Measurements from ENCODE around the gene RNPEPL1.

The RNPEPL1 gene

GRCh38 chr2:240577281-240578109 is 9.2 kb downstream of the RNPEPL1 start:
- DNase-seq = no peak

GRCh38 chr2:240578110-240578450 is 9.8 kb downstream of the RNPEPL1 start:
- no peak for DNase-seq

- no peak for DNase-seq
Measured at GRCh38 chr2:240578488-240578887, 10.2 kb downstream of the RNPEPL1 start.

GRCh38 chr2:240579071-240579762 is 10.9 kb downstream of the RNPEPL1 start:
- DNase-seq = no peak

GRCh38 chr2:240579771-240580614 is 11.7 kb downstream of the RNPEPL1 start:
- peak; percentile 82 for DNase-seq

GRCh38 chr2:240581811-240582210 is 13.5 kb downstream of the RNPEPL1 start:
- no peak for DNase-seq

GRCh38 chr2:240582781-240583180 is 14.5 kb downstream of the RNPEPL1 start:
- no peak for DNase-seq

GRCh38 chr2:240583774-240584173 is 15.5 kb downstream of the RNPEPL1 start:
- no peak for DNase-seq

- no peak for DNase-seq
Measured at GRCh38 chr2:240584486-240585031, 16.3 kb downstream of the RNPEPL1 start.

GRCh38 chr2:240585101-240585500 is 16.8 kb downstream of the RNPEPL1 start:
- no peak for DNase-seq

GRCh38 chr2:240585681-240586197 is 17.5 kb downstream of the RNPEPL1 start:
- DNase-seq = no peak

- DNase-seq = peak; percentile 97
Measured at GRCh38 chr2:240586198-240586918, 18.1 kb downstream of the RNPEPL1 start, which contains the start of gene CAPN10. Gene CAPN10, plus strand, starts transcription at chr2:240586734. Its CDS starts 178 bp downstream, at chr2:240586912.

GRCh38 chr2:240586919-240587800 is 18.9 kb downstream of the RNPEPL1 start:
- peak; percentile 72 for DNase-seq

GRCh38 chr2:240588006-240588655 is 19.8 kb downstream of the RNPEPL1 start:
- no peak for DNase-seq

- DNase-seq = no peak
Measured at GRCh38 chr2:240588669-240589068, 20.4 kb downstream of the RNPEPL1 start.

- no peak for DNase-seq
Measured at GRCh38 chr2:240589375-240589774, 21.1 kb downstream of the RNPEPL1 start.

- no peak for DNase-seq
Measured at GRCh38 chr2:240589850-240590525, 21.7 kb downstream of the RNPEPL1 start.

GRCh38 chr2:240590681-240591111 is 22.4 kb downstream of the RNPEPL1 start:
- no peak for DNase-seq

- DNase-seq = no peak
Measured at GRCh38 chr2:240591226-240591625, 22.9 kb downstream of the RNPEPL1 start.

GRCh38 chr2:240591784-240592183 is 23.5 kb downstream of the RNPEPL1 start:
- no peak for DNase-seq
